Mucosa of rectum (tissue), 2 donors: ENCODE measurements around the gene FBN1.

Experiments
- H3K27ac ChIP-seq, 2 donors: one replicate each; pipeline ENCODE4 v1.7.0; 2013; ENCODE audit warnings: inconsistent platforms in 2 of 2, low read depth in 2 of 2, low read length in 2 of 2
- H3K27me3 ChIP-seq, 2 donors: one replicate each; pipeline ENCODE4 v1.7.0; 2013; ENCODE audit warnings: low read length in 2 of 2; ENCODE audit not compliant: control insufficient read depth in 2 of 2, insufficient read depth in 2 of 2
- H3K36me3 ChIP-seq, 2 donors: one replicate each; pipeline ENCODE4 v1.7.0; 2013; ENCODE audit warnings: low read length in 2 of 2; ENCODE audit not compliant: control insufficient read depth in 2 of 2, insufficient read depth in 2 of 2
- H3K4me1 ChIP-seq, 2 donors: one replicate each; pipeline ENCODE4 v1.7.0; 2013; ENCODE audit warnings: low read length in 2 of 2, mild to moderate bottlenecking in 1 of 2; ENCODE audit not compliant: control insufficient read depth in 2 of 2, insufficient read depth in 2 of 2
- H3K4me3 ChIP-seq, 2 donors: one replicate each; pipeline ENCODE4 v1.7.0; 2013; ENCODE audit warnings: low read length in 2 of 2
- H3K9ac ChIP-seq, 2 donors: one replicate each; pipeline ENCODE4 v1.7.0; 2013; ENCODE audit warnings: low read length in 2 of 2, low read depth in 1 of 2, mild to moderate bottlenecking in 1 of 2
- H3K9me3 ChIP-seq, 2 donors: one replicate each; pipeline ENCODE4 v1.7.0; 2013; ENCODE audit warnings: low read length in 2 of 2; ENCODE audit not compliant: control insufficient read depth in 2 of 2
- donor health status: healthy.
- donor health status: Normal muscosa, but diverticular disease.

FBN1 gene

GRCh38 chr15:48625126-48625525, 20.4 kb downstream of the FBN1 start:
- Histone ChIP-seq H3K4me1 (no peaks in the 10 kb centered on the region), H3K36me3 (no peaks in the 10 kb centered on the region), H3K9ac (no peak overlapping the region), H3K9me3 (no peaks in the 10 kb centered on the region), H3K4me3 (no peak overlapping the region), H3K27me3 (no peaks in the 10 kb centered on the region), H3K27ac (no peak overlapping the region)

DNA sequence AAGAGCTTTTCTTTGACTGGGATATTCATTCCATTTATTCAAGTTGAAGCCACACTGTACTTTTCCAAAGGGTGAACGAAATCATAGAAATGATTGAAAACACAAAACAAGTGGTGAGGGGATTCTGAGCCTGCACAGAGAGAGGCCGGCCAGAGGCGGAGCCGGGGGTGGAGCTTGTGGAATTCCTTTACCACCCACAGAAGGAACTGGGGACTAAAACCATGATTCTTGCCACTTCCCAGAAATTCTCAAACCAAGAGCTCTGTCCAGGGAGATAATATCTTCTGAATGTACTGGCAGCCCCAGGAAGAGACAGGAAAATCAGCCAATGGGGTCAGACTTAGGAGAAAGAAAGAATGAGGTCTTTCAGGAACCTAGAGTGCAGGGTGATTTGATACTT, 20.8 kb downstream of the FBN1 start:
- no peak overlapping the region for H3K27ac ChIP-seq
- no peaks in the 10 kb centered on the region for H3K36me3 ChIP-seq
- no peaks in the 10 kb centered on the region for H3K9me3 ChIP-seq
- H3K9ac ChIP-seq = no peak overlapping the region
- no peaks in the 10 kb centered on the region for H3K4me1 ChIP-seq
- H3K4me3 ChIP-seq = no peak overlapping the region
- no peaks in the 10 kb centered on the region for H3K27me3 ChIP-seq

- Histone ChIP-seq H3K27ac (no peak overlapping the region), H3K9me3 (no peaks in the 10 kb centered on the region), H3K4me1 (peaks cover 0 to under 1% of the 10 kb centered on the region in 2 donors), H3K4me3 (no peak overlapping the region), H3K27me3 (no peaks in the 10 kb centered on the region), H3K9ac (no peak overlapping the region), H3K36me3 (no peaks in the 10 kb centered on the region)
Observed at GRCh38 chr15:48623456-48623855, 22.1 kb downstream of the FBN1 start.

DNA sequence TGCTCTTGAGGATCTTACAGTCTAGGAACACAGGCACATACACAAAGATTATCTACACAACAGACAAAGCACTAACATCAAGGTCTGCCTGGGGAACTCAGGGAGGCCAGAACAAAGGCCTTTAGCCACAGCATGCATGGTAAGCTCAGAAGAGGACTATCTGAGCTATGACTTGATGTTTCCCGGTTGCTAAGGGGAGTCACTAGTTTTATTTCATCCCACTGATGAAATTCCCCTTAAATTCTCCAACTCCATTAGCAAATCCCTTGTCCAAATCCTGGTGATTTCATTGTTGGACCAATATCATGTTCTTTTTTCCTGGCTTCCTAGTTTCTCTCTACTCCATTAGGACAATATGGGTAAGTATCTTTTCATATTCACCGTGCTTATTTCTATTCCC, 23.3 kb downstream of the FBN1 start:
- Histone ChIP-seq H3K9me3 (no peaks in the 10 kb centered on the region), H3K27me3 (no peaks in the 10 kb centered on the region), H3K4me3 (no peak overlapping the region), H3K27ac (no peak overlapping the region), H3K9ac (no peak overlapping the region), H3K4me1 (peaks cover 0 to 2% of the 10 kb centered on the region in 2 donors), H3K36me3 (no peaks in the 10 kb centered on the region)

- Histone ChIP-seq H3K27me3 (no peaks in the 10 kb centered on the region), H3K4me1 (peaks cover 0 to 2% of the 10 kb centered on the region in 2 donors), H3K36me3 (no peaks in the 10 kb centered on the region), H3K27ac (no peak overlapping the region), H3K9ac (no peak overlapping the region), H3K4me3 (no peak overlapping the region), H3K9me3 (no peaks in the 10 kb centered on the region)
Observed at GRCh38 chr15:48619446-48619845, 26.1 kb downstream of the FBN1 start.

- Histone ChIP-seq H3K27ac (no peak overlapping the region), H3K27me3 (no peaks in the 10 kb centered on the region), H3K4me1 (peaks cover 0 to 2% of the 10 kb centered on the region in 2 donors), H3K9ac (no peak overlapping the region), H3K9me3 (no peaks in the 10 kb centered on the region), H3K4me3 (no peak overlapping the region), H3K36me3 (no peaks in the 10 kb centered on the region)
Observed at GRCh38 chr15:48617619-48618018, 27.9 kb downstream of the FBN1 start.

DNA sequence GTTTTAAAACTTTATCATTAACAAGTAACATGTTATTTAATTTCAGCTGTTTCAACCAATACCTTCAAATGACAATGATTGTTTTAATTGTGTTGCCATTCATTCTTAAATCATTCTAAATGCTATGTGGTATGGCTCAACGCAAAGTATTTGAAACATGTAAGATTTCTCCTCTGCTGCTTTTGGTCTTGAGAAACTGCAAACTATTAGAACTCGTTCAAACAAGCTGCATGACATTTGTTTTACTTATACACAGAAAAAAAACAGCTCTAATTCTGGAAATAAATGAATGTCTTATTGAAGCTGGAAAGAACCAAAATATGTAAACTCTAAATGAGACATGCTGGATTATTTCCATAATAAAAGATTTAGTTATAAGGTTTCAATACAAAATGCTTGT, 29.3 kb downstream of the FBN1 start:
- Histone ChIP-seq H3K9me3 (no peaks in the 10 kb centered on the region), H3K27ac (no peak overlapping the region), H3K27me3 (no peaks in the 10 kb centered on the region), H3K4me1 (peaks cover 0 to 2% of the 10 kb centered on the region in 2 donors), H3K4me3 (no peak overlapping the region), H3K9ac (no peak overlapping the region), H3K36me3 (no peaks in the 10 kb centered on the region)

DNA sequence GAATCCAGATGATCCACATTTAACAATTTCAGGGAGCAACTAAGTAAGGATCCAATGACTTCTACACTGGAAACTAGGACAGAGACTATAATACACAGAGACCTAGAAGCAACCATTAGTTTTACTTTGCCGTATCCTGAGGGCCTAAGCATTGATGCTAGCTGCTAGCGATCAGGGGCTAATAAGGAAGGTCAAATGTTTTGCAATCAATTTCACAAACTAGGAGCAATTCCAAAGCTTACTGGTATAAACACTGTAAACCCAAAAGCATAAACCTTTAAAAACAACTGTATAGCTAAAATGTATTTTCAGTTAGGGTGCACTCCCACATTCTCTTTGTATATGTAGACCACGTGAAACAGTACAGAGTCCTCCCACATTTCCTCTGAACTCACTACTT, 31.5 kb downstream of the FBN1 start:
- Histone ChIP-seq H3K9ac (no peak overlapping the region), H3K27ac (no peak overlapping the region), H3K36me3 (no peaks in the 10 kb centered on the region), H3K4me3 (no peak overlapping the region), H3K27me3 (no peaks in the 10 kb centered on the region), H3K4me1 (peaks cover 0 to 2% of the 10 kb centered on the region in 2 donors), H3K9me3 (no peaks in the 10 kb centered on the region)

DNA sequence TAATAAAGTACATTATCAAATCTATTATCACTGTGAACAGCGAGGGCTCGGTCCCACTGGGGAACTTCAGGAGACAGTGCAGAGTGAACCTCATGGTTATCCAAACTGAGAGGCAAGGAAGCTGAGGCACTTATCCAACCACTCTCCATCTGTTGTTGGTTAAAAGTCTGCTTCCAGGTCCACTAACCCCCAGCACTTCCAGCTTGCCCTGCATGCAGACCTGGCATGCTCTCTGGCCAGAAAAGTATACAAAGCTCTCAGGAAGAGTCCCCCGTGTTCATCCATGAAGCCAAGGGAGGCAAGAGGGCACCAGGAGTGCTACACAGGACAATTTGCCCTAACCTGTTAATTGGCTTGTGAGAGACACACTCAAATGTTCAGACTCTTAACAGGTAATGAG, 36.0 kb downstream of the FBN1 start:
- no peak overlapping the region for H3K4me3 ChIP-seq
- no peak overlapping the region for H3K9ac ChIP-seq
- no peak overlapping the region for H3K27ac ChIP-seq
- no peaks in the 10 kb centered on the region for H3K27me3 ChIP-seq
- no peaks in the 10 kb centered on the region for H3K36me3 ChIP-seq
- no peaks in the 10 kb centered on the region for H3K9me3 ChIP-seq
- no peaks in the 10 kb centered on the region for H3K4me1 ChIP-seq

- H3K27ac ChIP-seq = no peak overlapping the region
- H3K9ac ChIP-seq = no peak overlapping the region
- H3K4me1 ChIP-seq = no peaks in the 10 kb centered on the region
- no peaks in the 10 kb centered on the region for H3K9me3 ChIP-seq
- H3K4me3 ChIP-seq = no peak overlapping the region
- no peaks in the 10 kb centered on the region for H3K27me3 ChIP-seq
- no peaks in the 10 kb centered on the region for H3K36me3 ChIP-seq
Observed at GRCh38 chr15:48607846-48608245, 37.7 kb downstream of the FBN1 start.

DNA sequence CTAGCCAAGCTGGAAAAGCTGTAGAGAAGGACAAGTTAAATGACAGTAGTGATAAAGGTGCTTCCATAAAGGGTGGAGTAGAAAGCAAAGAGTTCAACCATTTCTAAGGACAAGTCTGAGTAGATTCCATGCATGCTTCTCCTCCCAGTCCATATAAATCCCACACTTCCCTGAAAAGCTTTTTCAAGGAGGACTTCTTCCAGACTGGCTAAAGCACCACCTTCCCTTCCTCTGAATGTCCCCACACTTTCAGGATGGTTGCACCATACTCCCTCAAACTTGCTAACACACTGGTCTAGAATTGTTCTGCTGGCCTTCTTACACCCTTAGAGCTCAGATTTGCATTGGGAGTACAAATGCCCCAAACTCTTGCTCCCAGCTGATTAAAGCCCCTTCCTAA, 40.9 kb downstream of the FBN1 start:
- Histone ChIP-seq H3K4me3 (no peak overlapping the region), H3K9ac (no peak overlapping the region), H3K4me1 (no peaks in the 10 kb centered on the region), H3K9me3 (no peaks in the 10 kb centered on the region), H3K27ac (no peak overlapping the region), H3K27me3 (no peaks in the 10 kb centered on the region), H3K36me3 (no peaks in the 10 kb centered on the region)
